ENCODE data around the gene LMTK3. TPM values are rescaled to one million over a fixed set of nuclear protein-coding genes. Genes with fewer than 3 reads are reported as not detected.

LMTK3 gene
- total and polyA plus RNA-seq, 9 of the 15 experiments (the other 6 are each of a cell fraction or from before 2014, with no cell fraction given), result 0.35 to 12.3 (median 2.0) TPM; not detected in 2

GRCh38 chr19:48558018-48558684, 46.5 kb upstream of the LMTK3 start (continued):
- TF ChIP-seq, protein P1, sequence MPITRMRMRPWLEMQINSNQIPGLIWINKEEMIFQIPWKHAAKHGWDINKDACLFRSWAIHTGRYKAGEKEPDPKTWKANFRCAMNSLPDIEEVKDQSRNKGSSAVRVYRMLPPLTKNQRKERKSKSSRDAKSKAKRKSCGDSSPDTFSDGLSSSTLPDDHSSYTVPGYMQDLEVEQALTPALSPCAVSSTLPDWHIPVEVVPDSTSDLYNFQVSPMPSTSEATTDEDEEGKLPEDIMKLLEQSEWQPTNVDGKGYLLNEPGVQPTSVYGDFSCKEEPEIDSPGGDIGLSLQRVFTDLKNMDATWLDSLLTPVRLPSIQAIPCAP (CRISPR knock-in tag; IDR thresholded peaks at IDR 0.05; ENCODE audit: borderline replicate concordance), result no peak
- no peak for TF ChIP-seq GABPB1 (CRISPR knock-in tag; IDR thresholded peaks at IDR 0.05)
- TF ChIP-seq TEAD1 (CRISPR knock-in tag; IDR thresholded peaks at IDR 0.05), result no peak
- TF ChIP-seq, protein P2, sequence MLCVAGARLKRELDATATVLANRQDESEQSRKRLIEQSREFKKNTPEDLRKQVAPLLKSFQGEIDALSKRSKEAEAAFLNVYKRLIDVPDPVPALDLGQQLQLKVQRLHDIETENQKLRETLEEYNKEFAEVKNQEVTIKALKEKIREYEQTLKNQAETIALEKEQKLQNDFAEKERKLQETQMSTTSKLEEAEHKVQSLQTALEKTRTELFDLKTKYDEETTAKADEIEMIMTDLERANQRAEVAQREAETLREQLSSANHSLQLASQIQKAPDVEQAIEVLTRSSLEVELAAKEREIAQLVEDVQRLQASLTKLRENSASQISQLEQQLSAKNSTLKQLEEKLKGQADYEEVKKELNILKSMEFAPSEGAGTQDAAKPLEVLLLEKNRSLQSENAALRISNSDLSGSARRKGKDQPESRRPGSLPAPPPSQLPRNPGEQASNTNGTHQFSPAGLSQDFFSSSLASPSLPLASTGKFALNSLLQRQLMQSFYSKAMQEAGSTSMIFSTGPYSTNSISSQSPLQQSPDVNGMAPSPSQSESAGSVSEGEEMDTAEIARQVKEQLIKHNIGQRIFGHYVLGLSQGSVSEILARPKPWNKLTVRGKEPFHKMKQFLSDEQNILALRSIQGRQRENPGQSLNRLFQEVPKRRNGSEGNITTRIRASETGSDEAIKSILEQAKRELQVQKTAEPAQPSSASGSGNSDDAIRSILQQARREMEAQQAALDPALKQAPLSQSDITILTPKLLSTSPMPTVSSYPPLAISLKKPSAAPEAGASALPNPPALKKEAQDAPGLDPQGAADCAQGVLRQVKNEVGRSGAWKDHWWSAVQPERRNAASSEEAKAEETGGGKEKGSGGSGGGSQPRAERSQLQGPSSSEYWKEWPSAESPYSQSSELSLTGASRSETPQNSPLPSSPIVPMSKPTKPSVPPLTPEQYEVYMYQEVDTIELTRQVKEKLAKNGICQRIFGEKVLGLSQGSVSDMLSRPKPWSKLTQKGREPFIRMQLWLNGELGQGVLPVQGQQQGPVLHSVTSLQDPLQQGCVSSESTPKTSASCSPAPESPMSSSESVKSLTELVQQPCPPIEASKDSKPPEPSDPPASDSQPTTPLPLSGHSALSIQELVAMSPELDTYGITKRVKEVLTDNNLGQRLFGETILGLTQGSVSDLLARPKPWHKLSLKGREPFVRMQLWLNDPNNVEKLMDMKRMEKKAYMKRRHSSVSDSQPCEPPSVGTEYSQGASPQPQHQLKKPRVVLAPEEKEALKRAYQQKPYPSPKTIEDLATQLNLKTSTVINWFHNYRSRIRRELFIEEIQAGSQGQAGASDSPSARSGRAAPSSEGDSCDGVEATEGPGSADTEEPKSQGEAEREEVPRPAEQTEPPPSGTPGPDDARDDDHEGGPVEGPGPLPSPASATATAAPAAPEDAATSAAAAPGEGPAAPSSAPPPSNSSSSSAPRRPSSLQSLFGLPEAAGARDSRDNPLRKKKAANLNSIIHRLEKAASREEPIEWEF (CRISPR knock-in tag; IDR thresholded peaks at IDR 0.05), result no peak
- no peak for TF ChIP-seq PCBP1 (IDR thresholded peaks at IDR 0.05; ENCODE audit: low read depth, low read length, poor library complexity, severe bottlenecking)
- no peak for TF ChIP-seq TBP (optimal IDR thresholded peaks at IDR 0.05; ENCODE audit: low read depth, low read length)
- no peak for TF ChIP-seq RBM22 (IDR thresholded peaks at IDR 0.05; ENCODE audit: low read depth, low read length, poor library complexity, severe bottlenecking)
- TF ChIP-seq ILF3 (IDR thresholded peaks at IDR 0.05; ENCODE audit: borderline replicate concordance), result no peak
- peak; percentile 31; the same call in 1 of the 2 replicates for TF ChIP-seq ETV1 (tag; conservative IDR thresholded peaks at IDR 0.05; ENCODE audit: low read depth)
- peak; percentile 26; the same call in 1 of the 2 replicates for TF ChIP-seq CTBP1 (IDR thresholded peaks at IDR 0.05; ENCODE audit: borderline replicate concordance)
- no peak for TF ChIP-seq SIX5 (IDR thresholded peaks at IDR 0.05; ENCODE audit: borderline replicate concordance in 1 of 2, insufficient read depth in 1 of 2, low read depth in 1 of 2, low read length in 2 of 2)
- 0 out of 2 replicates have a peak, but pooled peaks have one; percentile 36 for TF ChIP-seq SMAD4 (CRISPR knock-in tag; conservative IDR thresholded peaks at IDR 0.05)
- no peak for TF ChIP-seq ZBTB5 (IDR thresholded peaks at IDR 0.05)
- peak in 1 of 2 experiments; percentile 57; a peak in 2 of 4 replicates for TF ChIP-seq HDAC1 (IDR thresholded peaks at IDR 0.05)
- no peak for TF ChIP-seq SIN3B (IDR thresholded peaks at IDR 0.05; ENCODE audit: low read depth)
- no peak for TF ChIP-seq GATA2 (CRISPR knock-in tag; IDR thresholded peaks at IDR 0.05)
- TF ChIP-seq PRMT5 (CRISPR knock-in tag; IDR thresholded peaks at IDR 0.05), result no peak
- no peak for TF ChIP-seq SAP30 (IDR thresholded peaks at IDR 0.05; ENCODE audit: borderline replicate concordance, insufficient read depth, low read depth, low read length, poor library complexity, severe bottlenecking)
